NCI-H82 (cell line): ENCODE results near the gene ADD1.
"Not testable (repeated sequence)": the region's sequence is repeated elsewhere in the genome, so short reads cannot be mapped to it uniquely, and the experiment has no call there.

Source experiments
- DNase-seq: peaks from one replicate; lab custom pipeline; 2025; lab: John Stamatoyannopoulos, UW

The ADD1 gene

GRCh38 chr4:2922453-2923101 is 78.9 kb downstream of the ADD1 start:
- not testable (repeated sequence) for DNase-seq

- DNase-seq, result no peak
These were observed 79.5 kb downstream of the ADD1 start for GRCh38 chr4:2923141-2923551.

- no peak for DNase-seq
These were observed 80.1 kb downstream of the ADD1 start for GRCh38 chr4:2923668-2924173.

GRCh38 chr4:2924286-2924685 is 80.6 kb downstream of the ADD1 start:
- no peak for DNase-seq

GRCh38 chr4:2924765-2925301 is 81.2 kb downstream of the ADD1 start:
- no peak for DNase-seq

DNA sequence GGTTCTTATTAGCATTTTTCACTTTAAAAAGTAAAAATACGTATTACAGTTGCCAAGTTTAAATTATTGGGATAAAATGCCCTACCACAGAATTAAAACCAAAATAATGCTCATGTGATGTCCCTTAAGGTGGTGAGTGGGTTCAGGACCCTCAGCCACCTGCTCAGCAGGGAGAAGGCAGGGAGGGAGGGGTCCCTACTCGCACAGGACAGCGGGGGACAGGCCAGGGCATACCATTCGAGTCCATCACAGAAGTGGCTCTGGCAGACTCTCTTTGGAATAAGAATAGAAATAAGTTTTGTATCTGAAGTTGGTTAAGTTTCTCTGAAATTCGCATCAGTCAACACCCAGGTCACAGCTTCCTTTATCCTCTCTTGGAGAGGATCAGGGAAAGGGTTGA is 81.9 kb downstream of the ADD1 start:
- no peak for DNase-seq

DNA sequence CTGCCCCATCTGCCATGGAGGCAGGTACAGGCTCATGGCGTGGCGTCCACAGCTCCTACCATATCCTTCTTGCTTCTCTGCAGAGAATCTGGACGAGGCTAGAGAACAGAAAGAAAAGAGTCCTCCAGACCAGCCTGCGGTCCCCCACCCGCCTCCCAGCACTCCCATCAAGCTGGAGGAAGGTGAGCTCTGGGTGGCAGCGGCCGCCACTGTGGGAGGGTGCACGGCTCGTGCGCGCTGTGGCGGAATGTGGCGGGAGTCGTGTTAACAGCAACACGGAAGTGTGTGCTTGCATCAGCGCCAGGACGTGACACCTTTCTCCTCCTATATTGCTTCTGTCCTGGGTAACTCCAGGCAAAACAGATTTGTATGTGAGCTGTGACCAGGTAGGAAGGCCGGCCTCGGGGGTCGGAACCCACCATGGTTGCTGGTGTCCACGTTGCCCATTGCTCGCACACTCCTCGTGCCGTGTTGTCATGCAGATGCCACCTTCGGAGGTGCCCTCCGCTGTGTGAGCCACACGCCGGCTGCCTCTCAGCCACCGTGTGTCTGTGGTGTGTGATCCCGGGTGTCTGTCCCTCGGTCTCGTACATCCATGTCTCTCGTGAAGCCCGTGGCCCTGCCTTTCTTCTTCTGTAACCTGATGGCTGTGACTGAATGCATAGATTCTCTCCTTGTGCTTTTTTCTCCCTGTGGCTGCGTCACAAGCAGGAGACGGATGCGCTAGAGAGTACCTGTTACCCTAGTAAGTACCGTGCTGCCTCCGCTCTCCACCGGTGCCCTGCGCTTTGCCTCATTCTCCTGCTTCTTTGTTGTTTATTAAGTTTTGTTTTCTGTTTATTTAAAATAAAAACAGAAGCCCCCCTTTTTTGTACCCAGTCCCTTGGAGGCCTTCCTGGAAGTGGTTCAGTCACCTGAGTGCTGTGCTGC is 82.6 kb downstream of the ADD1 start:
- no peak for DNase-seq

DNA sequence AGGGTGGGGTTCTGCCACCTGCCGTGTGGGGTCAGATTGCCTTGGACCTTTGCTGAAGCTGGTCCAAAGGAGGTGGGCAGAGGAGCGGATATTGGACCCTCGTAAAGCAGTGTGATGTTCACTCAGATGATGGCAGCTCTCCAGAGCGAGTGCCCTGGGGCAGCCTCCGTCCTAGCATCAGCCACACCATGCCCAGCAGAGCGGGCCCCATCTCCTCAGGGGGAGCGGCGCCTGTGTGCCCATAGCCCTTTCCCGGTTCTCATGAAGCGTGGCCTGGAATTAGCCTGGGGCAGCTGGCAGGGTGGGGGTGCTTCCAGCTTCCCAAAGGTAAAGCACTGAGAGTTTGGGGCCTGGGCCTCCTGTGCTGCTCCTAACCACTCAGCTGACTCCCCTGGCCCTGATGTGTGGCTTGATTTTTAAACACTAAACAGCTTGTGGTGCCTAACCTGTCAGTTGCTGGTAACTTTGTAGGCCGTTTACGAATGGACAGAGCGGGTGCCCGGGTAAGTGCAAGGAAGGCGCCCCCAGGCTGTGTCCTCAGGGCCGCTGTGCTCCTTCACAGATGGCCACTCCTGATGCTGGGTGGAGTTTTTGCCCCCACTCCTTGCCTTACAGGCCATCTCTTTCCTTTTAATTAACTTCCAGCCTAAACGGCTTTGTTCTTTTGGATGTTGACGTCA is 83.5 kb downstream of the ADD1 start:
- no peak for DNase-seq

DNA sequence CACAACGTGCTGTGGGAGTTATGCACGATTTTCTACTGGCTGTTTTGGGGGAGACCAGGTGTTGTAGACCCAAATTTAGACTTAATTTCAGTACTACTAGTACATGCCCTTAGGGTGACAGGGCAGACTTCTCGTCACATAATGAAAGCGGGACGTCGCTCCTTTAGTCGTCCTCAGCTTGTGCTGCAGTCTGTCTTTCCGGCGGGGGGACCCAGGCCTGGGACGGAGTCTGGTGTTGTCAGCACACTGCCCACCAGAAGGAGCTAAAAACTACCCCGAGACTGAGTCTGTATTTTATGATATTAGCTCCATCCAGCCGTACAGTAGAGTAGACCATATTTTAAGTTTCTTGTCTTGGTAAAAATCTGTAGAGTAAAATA is 84.0 kb downstream of the ADD1 start:
- DNase-seq, result no peak

DNA sequence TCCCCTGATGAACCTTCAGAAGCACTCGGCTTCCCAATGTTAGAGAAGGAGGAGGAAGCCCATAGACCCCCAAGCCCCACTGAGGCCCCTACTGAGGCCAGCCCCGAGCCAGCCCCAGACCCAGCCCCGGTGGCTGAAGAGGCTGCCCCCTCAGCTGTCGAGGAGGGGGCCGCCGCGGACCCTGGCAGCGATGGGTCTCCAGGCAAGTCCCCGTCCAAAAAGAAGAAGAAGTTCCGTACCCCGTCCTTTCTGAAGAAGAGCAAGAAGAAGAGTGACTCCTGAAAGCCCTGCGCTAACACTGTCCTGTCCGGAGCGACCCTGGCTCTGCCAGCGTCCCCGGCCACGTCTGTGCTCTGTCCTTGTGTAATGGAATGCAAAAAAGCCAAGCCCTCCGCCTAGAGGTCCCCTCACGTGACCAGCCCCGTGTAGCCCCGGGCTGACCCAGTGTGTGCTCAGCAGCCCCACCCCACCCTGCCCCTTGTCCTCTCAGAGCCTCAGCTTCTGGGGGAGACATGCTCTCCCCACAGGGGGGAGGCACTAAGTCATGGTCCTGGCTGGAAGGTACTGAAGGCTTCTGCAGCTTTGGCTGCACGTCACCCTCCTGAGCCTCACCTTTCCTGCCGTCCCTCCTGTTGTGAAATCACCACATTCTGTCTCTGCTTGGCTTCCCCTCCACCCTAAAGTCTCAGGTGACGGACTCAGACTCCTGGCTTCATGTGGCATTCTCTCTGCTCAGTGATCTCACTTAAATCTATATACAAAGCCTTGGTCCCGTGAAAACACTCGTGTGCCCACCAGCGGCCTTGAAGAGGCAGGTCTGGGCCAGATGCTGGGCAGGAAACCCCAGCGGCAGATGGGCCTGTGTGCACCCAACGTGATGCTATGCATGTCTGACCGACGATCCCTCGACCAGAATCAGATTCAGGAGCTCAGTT is 84.9 kb downstream of the ADD1 start:
- no peak for DNase-seq

GRCh38 chr4:2929469-2929868 is 85.8 kb downstream of the ADD1 start:
- no peak for DNase-seq

- DNase-seq, result no peak
These were observed 86.6 kb downstream of the ADD1 start for GRCh38 chr4:2930135-2930757.

- DNase-seq, result no peak
These were observed 87.3 kb downstream of the ADD1 start for GRCh38 chr4:2930758-2931511.

GRCh38 chr4:2931512-2932301 is 88.1 kb downstream of the ADD1 start:
- peak; percentile 18 for DNase-seq

DNA sequence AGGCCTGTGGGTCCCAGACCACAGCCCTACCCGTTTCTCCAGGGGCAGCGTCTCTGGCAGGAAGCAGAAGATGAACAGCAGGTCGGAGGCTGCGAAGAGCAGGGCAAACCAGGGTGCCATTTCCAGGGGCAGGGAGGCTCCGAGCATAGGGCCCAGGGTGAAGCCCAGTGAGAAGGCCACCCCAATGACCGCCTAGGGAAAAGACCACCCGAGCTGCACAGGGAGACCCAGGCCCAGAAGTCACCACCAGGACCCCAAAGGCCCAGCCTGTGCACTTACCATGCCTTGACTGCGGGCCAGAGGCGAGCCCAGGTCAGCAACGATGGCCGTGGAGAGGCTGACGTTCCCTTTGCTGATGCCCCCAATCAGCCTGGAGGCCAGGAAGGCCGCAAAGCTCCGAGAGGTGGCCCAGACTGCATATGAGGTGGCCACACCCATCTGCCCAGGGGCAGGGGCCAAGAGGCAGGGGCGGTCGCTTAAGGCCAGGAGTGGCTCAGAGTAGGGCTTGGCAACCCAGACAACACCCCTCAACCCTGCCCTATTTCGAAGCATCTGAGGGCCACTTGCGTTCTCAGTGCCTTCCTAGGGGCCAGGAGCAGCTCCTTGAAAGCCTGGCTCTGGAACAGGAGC is 88.8 kb downstream of the ADD1 start:
- no peak for DNase-seq

GRCh38 chr4:2932951-2933565 is 89.4 kb downstream of the ADD1 start:
- DNase-seq, result no peak

DNA sequence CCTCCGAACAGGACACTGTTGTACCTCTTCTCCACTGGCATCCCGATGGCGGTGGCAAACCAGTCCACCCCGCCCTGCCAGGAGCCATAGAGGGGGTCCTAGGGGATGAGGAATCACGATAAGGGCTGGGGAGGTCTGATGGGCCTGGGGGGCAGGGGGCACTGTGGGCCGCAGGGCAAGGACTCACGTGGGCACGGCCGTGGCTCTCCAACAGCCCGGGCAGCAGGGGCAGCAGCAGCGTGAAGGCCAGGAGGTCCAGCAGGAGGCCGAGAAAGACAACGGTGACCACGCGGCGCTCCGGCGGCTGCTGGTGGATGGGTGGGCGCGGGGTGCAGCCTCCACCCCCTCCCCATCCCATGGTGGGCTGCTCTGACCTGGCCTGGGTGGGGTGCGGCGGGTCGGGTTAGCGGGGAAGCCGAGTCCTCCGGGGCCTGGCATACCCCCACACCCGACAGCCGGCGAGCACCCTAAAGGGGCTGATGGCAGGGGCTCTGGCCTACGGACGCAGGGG is 90.0 kb downstream of the ADD1 start:
- DNase-seq, result no peak
